Activated CD4-positive, alpha-beta T cell treated with anti-CD3 and anti-CD28 coated beads, Interleukin-2, amount 50 U/mL, for 48 hours (primary cell): Measurements from ENCODE around the gene MAL.
A peak's percentile ranks its signal among the peaks of the same experiment; 100 is the strongest.

Experiments used
- DNase-seq, 2 experiments: peaks; one replicate each; pipeline ENCODE4 v3.0.0-alpha.2; 2020

Gene MAL

DNA sequence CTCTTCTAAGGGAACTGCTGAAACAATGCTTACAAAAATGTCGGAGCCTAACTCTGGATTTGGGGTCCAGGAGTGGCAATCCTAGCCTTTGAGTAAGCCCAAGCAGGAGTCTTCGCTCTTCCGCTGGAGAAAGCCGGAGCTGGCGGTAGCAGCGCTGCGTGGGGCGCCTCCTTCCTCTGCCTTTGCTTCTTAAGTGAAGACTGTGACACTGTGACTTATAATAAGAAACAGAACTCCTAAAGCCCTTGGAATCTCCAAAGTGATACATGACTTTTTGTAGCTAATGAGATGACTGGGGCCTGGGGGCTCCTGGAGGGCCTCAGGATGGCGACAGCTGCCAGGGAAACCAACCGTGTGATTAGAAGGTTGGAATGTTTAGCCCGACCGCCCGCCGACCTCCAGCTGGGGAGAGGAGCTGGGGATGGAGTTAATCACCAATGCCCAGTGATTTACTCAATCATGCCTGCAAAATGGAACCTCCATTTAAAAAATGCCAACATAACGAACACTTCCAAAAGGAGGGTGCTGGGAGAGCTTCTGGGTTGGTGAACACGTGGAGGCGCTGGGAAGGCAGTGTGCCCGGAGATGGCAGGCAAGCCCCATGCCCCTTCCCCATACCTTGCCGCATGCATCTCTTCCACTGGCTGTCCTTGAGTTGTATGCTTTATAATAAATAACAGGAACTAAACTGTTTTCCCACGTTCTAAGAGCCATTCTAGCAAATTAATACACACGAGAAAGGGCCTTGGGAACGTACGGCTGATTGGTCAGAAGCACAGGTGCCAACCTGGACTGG, 29.0 kb upstream of the MAL start:
- DNase-seq: no peak

DNA sequence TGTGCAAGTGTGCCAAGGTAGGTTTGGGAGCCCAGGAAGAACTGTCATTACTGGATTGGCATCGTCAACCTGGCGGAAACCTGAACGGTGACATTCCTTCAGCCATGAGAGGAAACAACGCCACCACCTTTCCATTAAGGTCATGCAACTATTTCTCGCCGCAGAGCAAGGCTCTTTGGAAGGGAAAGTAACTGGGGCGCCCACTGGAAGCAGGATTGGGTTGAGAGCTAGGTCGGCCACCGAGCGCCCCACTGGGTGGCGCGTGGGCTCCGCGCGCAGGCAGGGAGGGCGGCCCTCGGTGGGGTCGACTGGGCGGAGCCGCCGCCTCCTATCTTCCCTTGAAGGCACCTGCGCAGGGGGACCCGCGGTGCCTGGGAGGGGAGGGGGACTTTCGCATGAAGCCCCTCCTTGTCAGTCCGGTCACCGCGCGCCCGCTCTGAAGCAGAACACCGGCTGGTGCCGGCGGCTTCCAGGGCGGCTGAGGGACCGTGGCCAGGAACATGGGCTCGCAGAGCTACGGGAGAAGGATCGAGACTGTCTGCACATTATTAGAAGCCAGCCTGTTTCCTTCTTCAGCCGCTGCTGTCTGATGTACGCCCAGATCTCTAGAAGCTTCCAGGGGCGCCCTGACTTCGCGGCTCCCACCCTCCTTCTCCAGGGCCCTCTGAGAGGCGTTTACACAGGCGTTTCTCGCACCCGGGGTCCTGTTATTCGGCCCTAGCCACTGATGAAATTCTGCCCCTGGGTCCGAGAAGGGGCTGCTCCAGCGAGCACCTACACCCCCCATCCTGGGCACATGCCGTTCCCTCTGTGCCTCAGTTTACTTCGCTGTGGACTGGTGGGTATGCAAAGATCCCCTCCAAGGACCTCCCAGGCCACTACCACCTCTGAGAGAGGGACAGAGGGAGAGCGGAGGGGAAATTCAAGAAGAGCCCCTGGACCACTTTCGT, 27.3 kb upstream of the MAL start:
- DNase-seq: no peak

DNA sequence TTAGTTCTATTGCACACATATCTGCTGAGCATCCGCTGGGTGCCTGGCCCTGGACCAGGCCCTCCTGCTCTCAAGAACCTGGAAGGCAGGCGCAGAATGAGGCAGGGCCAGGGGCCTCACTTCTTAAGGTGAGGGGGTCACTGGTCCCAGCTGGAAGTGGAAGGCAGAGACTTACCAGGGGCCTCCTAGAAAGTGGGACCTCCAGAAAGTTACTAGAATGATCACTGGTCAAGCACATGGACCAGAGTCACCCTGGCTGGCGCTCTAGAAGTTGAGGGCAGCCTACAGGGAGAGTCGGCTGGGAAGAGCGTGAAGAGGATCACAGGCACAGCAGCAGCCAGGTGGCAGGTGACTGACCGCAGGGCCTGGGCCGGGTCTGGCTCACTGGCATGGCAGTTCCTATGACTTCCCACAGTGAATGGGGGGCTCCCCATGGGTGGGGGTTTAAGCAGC, 26.1 kb upstream of the MAL start:
- DNase-seq: no peak

DNA sequence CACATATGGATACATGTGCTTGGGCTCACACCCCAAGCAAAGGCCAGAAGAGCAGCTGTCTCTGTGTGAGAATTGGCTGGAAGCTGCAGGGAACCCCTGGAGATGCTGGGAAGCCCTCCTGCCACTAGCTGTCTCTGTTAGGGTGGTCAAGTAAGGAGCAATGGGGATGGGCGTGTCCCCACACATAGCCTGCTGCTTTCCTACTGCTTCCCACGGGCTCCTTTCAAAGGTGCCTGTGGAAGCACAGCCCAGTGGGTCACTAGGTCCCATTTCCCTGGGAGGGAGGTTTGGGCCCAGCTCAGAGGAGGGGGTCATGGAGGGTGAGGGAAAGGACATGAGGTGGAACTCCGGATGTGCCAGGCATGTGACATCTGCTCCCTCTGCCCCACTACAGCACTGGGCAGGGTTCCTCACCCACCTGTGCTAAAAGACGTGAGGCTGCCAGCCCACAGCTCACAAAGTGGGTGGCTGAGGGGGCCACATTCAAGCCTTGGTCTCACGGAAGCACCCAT, 24.4 kb upstream of the MAL start:
- no peak for DNase-seq

DNA sequence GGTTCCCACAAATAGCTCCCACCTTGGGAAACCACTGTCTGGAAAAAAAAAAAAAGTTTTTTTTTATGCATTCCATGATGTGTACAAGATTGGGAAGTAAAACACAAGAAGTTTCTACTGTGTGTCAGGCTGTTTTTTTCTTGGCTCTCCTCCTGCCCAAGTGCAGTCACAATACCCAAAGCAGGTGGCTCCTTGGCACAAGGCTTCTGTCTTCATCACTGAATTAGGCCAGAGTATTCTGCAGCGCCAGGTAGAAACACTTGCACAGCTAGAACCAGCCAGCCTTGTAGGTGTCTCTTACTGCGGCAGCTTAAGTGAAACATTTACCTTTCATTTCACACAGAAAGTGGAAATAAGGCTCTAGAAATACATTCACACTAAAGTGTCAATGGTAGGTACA, 23.8 kb upstream of the MAL start:
- DNase-seq: no peak

DNA sequence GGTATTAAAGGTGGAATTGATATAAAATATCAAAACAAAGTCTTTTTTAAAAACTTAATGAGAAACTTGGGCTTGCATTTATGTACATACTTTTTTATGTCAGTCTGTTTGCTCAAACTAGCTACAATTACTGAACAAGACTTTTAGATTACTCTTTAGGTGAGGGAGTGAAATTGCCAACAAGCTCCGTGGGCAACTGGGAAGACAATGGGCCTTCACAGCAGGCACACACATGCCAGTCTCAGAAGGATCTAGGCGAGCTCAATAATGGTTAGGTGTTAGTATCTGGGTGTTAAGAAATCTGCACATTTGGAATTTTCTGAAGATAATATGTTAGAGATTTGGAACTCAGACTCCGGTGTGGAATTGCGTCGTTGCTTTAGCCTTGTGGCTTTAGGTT, 23.0 kb upstream of the MAL start:
- no peak for DNase-seq

DNA sequence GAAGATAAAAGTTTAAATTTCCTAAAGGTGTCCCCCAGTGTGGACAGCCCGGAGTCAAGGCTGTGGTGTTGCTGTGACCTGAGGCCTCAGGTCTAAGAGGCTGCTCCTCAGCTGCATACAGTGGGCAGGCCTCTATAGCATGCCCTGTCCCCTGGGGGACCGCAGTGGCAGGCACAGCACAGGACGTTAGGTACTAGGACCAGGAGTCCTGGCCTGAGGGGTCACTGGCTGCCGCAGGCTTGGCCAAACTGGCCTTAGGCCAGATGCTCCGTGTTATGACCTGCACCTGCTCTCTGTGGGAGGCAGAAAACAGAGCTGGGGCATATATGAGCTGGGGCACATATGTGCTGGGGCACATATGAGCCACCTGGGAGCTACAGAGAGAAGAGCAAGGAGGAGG, 21.2 kb upstream of the MAL start:
- no peak for DNase-seq

DNA sequence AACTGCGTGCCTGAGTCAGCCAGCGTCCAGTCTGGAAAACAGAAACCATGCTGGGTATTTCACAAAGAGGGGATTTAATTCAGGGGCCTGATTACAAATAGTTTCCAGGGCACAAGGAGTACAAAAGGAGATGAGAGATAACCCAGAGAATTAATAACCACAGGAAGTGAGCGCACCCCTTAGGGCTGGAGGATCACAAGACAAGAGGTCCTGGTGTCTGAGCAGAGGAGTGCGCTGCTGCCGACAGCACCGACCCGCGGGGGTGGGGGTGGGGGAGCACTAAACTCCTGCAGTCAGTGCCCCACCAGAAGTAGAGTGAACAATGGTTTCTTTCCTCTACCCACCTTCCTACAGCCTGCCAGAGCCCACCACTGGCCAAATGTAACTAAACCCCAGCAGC, 20.8 kb upstream of the MAL start:
- no peak for DNase-seq

DNA sequence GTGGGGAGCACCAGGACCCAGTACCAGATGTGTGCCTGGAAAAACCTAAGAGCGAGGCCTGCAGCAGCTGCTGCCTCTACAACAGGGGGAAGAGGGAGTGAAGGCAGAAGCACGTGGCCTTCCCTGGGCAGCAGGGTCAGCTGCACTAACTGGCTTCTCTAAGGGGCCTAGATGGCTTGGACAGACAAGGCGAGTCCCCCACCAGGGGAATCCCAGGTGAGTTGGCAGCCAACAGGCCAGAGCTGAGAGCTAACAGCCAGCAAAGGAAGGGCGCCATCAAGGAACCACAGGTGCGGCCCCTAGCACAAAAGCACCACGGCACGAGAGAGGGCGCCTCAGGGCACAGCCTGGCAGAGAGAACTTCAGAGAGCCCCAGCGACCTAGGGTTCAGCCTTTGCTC, 19.8 kb upstream of the MAL start:
- DNase-seq: no peak

DNA sequence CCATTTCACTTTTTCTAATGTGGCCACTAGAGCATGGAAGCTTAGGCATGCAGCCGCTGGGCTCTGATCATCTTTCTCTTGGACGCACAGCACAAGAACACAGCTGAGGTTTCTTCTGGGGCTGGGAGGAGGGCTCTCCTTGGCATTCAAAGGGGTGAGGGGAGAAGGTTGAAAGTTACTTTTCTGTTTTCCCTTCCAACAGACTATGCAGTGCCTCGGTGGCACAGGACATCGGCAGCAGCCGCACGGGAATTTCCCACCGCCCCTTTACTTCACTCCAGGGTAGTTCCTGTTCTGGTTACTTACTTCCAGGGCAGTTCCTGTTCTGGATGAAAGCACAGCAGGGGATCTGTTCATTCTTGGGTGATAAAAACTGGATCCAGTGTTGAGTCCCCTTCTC, 18.9 kb upstream of the MAL start:
- DNase-seq: no peak

DNA sequence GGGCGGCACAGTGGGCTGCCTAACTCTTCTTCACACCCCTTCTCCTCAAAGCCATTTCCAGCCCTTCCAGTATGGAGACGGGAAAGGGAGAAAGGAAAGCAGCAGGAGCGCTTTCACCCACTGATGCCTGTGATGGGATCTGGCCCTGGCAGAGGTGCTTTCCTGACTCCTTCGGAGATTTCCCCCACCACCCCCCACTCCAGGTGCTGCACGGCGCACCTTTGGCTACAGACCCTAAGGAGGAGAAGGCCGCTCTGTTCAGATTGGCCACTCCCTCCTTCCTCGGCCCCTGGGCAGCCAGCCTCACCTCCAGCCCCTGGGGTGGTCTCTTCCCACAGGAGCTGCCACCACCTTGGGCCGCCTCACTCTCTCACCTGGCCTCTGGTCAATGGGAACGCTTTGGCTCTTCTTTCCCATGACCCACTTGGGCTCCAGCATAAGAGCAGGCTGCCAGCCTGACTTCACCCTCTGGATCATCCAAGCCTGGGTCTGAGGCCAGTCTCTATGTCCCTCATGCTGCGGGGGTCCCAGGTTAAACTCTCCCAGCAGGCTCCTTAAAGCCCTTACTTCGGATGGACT, 18.4 kb upstream of the MAL start:
- no peak for DNase-seq

DNA sequence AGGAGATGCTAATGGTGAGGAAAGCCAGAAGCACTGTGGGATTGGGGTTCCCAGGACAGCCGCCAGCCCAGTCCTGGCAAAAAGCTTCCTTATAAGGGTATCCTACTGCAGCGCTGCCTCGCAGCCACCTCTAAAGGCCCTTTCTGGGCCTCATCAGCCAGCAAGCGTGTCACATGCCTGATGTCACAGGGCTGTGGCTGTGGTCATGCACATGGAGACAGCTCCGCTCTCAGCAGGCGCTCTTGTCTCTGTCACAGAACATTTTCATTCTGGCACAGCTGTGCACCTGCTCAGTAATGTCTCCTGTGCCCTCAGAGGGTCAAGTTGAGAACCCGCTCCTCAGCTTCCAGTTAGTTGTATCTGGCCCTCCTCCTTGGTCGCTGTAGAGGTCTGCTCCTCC, 17.7 kb upstream of the MAL start:
- no peak for DNase-seq

DNA sequence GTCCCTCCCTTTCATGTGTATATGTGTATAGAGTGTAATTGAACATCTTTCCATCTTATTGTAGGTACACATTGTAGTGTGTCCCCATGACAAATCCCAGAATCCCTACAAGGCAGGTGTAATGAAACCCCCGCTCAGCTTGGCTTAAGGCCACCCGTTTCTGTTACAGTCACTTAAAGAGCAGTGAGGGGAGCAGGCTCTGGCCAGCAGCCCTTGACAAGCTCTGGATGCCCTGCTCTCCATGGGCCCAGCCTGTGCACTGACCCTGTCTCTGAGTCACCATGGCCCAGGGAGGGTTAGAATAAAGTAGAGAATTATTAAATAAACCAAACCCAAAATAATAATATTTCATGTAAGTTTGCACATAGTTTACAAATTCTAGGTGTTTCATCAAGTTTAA, 17.2 kb upstream of the MAL start:
- no peak for DNase-seq

DNA sequence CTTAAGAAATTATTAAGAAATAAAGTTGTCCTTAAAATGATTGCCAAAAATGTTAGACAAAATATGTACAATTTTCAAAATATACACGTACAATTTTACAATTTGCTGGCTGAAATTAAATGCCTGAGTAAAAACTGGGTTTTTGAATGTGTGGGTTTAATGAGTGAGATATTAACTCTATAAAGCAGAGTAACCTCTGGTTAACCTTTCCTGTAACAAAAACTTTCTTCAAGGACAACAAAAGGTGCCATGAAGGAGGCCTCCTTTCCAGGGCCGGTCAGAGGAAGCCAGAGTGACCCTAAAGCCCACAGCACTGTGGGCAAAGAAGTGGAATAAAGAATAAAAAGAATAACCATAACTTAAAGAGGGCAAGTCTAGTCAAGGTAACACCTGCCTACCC, 16.5 kb upstream of the MAL start:
- no peak for DNase-seq

DNA sequence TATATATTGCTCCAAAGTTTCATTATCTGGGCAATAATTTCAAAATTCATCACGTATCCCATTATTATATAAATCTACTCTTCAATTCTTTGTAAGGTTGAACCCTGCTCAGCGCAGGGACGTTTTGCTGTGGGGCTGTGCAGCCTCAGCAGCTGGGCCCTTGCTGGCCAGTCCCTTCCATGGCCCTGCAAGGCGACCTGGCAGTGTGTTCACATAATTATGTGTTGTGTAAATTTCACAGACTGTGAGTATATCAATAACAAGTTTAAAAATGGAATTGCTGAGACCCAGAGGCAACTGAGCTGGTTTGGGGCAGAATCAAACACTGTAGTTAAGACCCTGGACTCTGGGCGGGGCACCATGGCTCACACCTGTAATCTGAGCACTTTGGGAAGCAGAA, 16.1 kb upstream of the MAL start:
- no peak for DNase-seq

DNA sequence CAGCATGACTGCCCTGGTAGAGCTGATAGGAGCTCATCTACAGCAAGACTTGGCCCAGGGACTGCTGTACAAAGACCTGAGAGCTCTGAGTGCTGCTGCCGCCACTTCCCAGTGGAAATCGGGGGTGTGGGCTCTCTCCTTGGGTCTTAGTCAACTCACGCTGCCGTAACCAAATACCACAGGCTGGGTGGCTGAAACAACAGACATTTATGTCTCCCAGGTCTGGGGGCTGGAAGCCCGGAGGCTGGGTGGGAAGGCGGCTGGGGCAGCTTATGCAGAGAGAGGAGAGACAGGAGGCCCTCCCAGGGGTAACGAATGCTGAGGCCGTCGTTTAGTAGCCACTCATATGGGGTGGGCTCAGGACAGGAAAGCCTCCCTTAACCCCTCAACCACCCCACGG, 15.4 kb upstream of the MAL start:
- no peak for DNase-seq

DNA sequence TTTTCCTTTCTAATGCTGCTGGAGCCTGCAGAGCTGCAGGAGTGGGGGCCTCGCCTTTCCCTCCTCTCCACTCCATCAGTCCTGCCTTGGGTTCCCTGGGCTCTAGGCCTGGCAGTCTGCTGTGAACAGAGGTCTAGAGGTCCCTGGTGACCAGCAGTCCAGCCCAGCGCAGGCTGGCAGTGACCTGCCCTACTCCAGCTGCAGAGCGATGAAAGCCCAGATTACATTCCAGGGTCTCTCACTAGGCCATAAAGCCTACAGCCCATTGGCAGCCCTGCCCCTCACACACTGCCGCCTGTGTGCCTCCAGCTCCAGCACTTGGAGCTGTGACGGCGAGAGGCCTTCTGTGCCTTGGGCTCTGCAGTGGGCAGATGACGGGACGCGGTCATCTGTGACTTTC, 14.8 kb upstream of the MAL start:
- DNase-seq: no peak

DNA sequence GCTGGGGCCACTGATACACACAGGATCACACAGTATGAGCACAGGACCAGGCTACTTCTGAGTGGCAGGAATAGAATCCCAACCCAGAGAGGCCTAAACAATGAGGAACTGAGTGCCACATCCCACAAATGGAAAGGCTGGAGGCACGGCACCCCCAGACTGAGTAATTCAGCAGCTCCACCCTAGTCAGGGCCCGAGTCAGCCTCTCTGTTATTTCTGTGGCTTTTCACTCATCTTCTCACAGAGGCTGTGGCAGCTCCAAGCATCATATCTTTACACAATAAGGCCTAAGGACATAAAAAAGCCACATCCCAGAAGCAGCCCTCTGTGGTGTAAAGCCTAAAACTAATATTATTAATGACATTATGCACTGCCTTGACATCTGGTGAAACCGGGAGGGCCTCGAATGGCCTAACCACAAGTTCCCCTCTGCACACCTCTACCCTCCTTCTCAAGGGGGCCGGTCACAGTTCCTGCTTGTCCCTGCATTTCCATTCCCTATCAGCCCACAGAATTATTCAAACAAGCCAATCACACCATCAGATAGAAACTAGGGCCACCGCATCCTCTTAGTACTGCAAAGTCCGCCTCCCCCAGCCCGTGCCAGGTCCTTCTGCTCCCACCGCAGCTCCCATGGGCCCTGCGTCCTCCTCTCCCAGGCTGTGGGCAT, 12.5 kb upstream of the MAL start:
- no peak for DNase-seq

DNA sequence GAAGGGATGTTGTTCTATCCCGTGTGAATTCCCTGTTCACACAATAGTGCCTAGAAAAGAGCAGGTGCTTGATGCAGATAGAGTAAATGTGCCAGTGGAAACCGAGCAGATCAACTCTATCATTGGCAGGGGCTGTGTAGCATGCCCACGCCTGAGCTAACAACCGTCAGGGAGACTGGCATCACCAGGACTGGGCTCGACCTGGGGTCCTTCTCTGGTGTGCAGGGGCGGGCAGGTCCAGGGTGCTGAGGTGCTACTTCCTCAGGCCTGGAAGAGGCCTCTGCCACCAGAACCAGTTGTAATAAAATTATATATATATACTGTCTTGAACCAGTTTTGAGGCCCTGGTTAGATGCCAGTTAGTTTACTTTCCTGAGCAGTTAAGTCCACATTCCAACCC, 11.8 kb upstream of the MAL start:
- no peak for DNase-seq

DNA sequence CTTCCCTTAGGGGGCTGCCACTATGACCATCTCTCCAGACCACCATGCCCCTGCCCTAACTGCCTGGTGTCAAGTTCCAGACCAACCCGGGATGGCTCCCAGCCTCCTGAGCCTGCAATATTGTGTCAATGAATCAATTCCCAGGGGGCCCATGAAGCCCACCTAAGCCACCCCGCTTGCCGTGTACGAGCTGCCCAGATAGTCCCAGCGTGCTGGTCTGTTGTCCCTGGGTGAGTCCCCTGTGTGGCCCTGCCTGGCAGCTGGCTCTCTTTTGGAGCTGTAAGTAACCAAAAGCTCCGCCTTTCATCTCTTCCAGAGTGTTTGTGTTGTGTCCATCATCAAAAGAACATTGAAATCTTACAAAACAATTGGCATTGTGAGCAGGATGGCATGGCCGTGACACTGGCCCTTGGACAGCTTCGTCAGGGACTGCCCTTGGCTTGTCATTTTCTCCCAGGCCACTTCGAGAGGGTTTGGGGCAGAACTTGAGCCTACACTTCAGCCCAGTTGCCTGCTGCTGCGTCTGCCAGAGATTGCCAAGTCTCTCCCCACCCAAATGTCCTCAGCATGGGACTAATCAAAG, 11.3 kb upstream of the MAL start:
- no peak for DNase-seq

DNA sequence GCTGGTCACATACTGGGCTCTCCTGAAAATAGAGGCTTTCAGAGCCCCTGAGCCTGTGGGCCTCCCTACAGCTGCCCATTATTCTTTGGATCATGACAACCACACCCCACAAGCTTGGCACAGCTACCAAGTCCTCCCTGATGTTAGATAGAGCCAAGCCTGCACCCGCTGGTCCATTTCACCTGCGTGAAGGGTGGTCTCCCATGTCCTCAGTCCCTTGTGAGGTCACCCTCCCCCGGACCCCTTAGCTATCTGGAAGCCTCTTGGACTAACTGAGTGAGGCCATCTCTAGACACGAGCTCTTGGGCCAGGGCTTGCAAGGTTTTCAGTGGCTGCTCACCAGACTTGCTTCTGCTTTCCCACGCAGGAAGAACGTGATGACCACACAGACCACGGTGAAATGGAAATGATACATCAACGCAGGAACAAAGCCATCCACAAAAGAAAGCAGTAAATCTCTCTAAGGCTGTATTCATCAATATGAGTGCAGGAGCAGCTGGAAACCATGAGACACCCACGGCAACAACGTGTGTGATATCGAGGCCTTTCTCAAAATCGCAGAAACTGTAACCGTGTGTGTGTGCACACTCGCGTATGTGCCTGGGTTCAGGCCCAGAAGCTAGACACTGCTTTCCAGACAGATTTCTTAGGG, 10.1 kb upstream of the MAL start:
- DNase-seq: peak in 1 of 2 experiments; percentile 15

DNA sequence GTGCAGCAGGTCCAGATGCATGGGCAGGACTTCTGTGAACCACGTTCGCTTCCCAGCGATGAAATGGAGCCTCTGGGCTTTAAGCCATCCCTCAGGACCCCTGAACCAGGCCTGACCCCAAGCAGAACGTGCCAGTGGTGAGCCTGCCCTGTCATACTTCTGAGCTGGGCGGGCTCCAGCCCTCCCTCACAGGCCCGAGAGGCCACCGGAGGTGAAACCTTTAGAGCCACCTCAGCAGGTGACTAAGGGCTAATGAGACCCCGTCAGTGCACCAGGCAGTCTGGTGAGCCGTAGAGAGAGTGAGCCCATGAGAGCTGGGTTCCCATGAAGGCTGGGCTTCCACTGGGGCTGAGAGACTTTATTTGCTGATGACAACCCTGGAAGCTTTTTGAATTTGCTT, 8.9 kb upstream of the MAL start:
- no peak for DNase-seq
